LoVo (cell line): Measurements from ENCODE around the gene PCP2.

Source experiments
- DNase-seq: peaks from one replicate; pipeline ENCODE4 v3.0.0-alpha.2; 2016; ENCODE audit warnings: low spot score

Gene PCP2

DNA sequence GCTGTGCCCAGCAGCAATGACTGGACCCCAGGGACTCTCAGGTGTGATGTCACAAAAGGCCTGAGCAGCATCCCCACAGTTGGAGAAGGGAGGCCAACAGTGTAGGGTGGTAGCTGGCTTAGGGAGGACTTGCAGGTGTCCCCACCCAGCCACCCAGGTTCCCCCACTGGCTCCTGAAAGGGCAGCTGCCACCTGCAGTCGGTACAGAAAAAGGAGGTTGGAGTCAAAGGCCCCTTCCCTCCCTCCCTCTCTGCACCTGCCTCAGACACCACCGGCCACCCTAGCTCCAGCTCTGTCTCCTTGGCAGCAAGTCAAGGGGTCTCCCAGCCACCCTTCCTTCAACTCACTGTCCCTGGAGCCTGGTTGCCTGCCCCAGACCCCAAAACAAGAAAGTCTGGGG lies at the start of gene PCP2:
Gene PCP2, minus strand, starts transcription at position 22 of the 400 bp plus-strand sequence. CDS start 262 bp downstream, outside the sequence.
- no peak for DNase-seq

DNA sequence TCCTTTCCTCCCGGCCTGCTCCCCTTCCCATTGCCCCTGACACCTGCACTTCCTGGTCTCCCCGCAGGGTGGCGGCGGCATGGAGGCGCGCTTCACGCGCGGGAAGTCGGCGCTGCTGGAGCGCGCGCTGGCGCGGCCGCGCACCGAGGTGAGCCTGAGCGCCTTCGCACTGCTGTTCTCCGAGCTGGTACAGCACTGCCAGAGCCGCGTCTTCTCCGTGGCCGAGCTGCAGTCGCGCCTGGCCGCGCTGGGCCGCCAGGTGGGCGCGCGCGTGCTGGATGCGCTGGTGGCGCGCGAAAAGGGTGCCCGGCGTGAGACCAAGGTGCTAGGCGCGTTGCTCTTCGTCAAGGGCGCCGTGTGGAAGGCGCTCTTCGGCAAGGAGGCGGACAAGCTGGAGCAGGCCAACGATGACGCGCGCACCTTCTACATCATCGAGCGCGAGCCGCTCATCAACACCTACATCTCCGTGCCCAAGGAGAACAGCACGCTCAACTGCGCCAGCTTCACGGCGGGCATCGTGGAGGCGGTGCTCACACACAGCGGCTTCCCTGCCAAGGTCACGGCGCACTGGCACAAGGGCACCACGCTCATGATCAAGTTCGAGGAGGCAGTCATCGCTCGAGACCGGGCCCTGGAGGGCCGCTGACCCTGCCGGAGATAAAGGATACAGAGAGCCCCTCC lies 48.8 kb upstream of the PCP2 start:
- DNase-seq = no peak

DNA sequence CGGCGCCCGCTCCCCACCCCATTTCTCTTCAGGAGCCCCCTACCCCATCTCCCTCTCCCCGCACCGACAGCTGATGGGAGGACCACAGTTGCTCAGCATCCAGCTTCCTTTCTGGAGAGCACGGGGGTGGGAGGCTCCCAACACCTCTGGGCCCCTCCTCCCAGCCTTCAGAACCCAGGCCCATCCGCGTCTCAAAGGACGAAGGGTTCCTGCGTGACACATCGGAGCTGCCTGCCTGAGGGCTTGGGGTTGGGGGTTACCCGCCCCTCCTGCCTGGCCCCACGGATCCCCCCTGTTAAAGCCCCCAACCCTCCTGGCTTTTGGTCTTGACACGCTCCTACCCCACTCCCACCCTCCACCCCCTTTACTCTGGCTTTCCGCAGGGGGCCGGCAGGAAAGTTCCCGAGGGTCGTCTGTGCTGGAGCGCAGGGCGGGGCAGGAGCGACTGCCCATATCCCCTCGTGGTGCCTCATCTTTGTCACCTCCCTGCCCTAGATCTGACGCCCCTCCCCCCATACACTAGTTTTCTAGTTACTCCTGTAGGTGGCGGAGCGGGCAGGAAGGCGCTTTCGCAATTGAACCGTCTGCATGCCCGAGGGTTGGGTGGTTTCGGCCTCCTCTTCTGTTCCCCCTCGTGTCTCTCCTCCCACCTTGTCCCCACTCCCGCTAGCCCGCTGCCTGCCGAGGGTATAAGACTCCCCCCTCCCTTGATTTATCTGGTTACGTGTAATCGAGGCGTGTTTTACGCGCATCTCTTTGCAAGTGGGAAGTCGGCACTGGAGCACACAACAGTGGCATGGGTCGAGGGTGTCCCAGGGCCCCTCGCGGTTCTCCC lies 48.0 kb upstream of the PCP2 start:
- peak; percentile 63 for DNase-seq

DNA sequence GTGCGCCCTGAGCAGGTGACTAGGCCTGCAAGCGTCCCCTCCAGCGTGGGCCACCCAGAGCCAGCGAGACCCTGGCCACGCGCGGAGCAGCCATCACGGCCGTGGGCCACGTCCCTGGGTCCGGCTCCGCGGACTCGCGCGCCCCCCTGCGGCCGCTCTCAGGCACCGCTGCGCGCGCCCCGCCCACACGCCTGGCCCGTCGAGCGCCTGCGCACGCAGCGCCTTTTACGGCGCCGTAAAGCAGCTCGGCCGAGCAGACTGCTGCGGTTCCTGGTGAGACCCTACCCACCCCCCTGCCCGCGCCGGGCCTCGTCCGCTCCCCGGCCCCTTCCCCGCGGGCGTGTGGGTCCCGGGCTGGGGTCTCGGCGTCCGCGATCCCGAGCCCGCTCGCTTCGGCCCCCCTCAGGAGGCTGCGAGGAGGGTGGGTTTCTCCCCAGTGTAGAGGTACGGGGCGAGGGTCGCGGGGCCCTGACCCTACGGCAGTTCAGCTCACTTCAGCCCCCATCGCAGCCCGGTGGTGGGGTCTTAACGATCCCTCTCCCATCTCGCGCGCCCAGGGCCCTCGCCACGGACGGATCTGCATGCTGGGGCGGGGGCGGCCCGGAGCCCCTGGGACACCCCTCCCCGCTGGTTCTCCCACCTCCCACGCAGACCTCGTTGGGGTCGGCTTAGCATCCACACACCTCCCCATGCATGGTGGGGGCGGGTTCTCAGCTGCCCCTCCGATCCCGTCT lies 47.3 kb upstream of the PCP2 start, which contains the start of gene TRAPPC5:
Gene TRAPPC5, plus strand, starts transcription at position 228 of the 734 bp plus-strand sequence. CDS start 1,421 bp downstream, outside the sequence.
- peak; percentile 85 for DNase-seq

DNA sequence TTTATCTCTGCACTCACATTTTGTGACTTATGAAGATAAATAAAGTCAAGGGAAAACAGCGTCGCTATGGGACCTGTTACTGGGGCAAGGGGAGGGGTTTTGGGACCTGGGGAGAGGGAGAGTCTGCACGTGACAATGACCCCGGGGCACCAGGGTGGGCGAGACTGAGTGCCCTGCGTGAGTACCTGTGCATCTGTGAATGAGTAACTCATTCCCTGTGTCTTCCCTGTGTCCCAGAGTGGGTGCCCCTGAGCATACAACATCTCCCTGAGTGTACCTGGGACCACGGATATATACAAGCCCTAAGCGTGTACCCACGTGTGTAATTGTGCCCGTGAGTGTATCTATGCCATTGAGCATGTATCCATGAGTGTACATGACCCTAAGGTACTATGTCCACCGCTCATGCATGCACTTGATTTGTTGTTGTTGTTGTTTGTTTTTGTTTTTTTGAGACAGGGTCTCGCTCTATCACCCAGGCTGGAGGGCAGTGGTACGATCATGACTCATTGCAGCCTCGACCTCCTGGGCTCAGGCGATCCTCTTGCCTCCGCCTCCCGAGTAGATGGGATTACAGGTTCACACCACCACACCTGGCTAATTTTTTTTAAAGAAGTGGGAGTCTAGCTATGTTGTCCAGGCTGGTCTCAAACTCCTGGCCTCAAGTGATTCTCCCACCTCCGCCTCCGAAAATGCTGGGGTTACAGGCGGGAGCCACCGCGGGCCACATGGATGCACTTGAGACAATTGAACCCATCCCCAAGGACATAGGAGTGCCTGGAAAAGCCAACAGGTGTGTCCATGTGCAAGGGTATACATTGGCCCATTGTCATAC lies 46.5 kb upstream of the PCP2 start:
- no peak for DNase-seq

DNA sequence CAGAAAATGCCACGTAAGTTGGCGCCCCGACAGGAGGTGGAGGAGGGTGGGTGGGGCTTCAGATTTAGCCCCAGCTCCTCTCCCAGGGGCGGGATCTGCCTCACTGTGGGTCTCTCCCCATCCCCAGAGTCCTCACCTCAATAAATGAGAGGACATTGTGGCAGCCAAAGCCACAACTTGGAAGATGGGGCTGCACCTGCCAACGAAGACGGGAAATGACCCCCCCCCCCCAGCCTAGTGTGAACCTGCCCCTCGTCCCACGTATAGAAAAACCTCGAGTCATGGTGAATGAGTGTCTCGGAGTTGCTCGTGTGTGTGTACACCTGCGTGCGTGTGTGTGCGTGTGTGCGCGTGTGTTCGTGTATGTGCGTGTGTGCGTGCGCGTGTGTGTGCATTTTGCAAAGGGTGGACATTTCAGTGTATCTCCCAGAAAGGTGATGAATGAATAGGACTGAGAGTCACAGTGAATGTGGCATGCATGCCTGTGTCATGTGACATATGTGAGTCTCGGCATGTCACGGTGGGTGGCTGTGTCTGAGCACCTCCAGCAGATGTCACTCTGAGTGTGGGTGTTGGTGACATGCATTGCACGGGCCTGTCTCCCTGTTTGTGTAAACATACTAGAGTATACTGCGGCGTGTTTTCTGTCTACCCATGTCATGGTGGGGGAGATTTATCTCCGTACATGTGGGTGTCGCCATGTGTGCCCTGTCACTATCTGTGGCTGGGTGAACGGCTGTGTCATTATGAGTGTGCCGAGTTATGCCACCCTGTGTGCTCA lies 45.6 kb upstream of the PCP2 start:
- no peak for DNase-seq

DNA sequence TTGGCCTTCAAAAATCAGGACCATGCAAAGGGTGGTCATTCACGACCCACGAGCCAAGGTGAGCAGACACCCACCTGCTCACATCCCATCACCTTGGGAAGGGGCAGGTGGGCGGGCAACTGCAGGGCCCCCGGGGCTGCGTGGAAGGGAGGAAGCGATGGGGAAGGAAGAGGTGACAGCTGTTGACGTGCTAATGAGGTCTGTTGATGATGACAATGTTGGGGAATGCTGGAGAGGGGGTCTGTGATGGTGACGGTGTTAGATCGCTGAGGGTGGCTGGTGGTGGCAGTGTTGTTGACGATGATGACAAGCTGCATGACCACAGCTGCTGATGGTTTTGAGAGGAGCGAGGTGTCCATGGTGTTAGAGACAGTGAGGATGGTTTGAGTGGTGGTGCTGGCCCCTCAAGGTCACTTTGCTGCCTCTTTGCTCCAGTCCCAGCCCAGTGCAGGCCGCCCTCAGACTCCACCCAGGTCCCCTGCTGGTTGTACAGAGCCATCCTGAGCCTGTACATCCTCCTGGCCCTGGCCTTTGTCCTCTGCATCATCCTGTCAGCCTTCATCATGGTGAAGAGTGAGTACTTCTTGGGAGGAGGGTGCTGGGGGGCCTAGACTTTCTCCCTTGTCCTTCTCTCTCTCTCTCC lies 44.3 kb upstream of the PCP2 start:
- no peak for DNase-seq

DNA sequence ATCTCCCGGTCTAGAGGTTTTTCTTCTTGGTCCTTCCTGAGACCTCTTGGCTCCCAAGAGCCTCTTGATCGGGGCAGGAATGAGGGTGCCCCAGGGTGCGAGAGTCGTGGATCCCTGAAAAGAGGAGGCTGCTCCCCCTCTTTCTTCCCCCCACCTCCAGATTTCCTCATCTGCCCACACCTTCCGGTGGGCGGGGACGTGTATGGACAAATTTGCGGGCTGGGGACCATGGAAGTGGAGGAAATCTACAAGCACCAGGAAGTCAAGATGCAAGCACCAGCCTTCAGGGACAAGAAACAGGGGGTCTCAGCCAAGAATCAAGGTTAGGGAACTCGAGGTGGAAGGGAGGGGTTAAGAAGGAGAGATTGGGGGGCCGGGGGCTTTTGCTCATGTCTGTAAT lies 43.3 kb upstream of the PCP2 start, which contains the start of gene MCEMP1:
Gene MCEMP1, plus strand, starts transcription at position 237 of the 400 bp plus-strand sequence. Its CDS starts 31 bp downstream, at position 268.
- no peak for DNase-seq

DNA sequence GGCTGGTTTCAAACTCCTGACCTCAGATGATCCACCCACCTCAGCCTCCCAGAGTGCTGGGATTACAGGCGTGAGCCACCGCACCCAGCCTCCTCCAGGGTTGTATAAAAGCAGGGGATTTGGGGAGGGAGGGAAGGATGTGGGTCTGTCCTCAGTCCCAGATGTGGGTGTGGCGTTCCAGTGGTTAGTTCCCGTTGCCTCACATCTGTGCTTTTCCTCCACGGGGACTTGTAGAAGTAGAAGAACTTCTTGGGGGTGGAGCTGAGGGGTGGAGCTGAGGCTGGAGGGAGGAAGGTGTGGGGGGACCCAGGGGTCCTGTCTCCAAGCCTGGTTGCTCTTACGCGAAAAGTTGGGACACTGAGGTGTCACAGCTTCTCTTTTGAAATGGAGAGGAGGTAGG lies 42.9 kb upstream of the PCP2 start:
- no peak for DNase-seq

DNA sequence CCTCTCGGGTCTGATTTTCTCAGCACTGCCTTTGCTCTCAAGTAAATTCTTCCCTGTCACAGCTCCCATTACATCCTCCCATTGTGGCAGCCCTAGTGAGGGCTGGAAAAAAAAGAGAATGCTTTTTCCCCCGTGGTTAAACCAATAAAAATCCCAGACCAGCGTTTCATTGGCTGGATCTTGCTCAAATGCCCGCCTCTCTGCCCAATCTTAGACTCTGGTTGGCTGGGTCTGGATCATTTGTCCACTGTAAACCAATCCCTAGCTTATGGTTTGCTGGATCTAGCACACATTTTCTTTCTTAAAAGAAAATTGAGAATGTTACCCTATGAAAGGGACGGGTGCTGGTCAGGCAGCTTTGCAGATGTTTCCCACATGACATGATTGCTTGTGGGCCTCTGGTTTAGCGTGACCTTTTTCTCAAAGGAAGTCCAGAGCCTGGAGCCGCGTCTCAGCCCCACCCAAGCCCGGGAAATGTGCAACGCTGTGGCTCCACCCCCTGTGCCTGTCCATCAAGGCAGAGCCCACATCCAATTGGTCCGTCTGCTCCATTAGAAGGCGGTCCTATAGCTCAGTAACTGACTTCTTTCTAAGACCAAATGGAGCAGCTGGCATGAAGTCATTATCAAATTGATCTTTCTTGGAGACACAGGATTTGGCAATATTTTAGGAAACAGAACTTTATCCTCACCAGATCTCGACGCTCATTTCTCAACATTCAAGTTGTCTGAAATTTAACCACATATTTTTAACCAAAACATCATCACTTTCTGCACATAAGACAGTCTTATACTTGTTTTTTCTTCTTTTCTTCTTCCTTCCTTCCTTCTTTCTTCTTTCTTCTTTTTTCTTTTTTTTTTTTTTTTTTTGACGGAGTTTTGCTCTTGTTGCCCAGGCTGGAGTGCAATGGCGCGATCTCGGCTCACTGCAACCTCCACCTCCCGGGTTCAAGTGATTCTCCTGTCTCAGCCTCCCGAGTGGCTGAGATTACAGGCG lies 40.8 kb upstream of the PCP2 start:
- peak; percentile 47 for DNase-seq

DNA sequence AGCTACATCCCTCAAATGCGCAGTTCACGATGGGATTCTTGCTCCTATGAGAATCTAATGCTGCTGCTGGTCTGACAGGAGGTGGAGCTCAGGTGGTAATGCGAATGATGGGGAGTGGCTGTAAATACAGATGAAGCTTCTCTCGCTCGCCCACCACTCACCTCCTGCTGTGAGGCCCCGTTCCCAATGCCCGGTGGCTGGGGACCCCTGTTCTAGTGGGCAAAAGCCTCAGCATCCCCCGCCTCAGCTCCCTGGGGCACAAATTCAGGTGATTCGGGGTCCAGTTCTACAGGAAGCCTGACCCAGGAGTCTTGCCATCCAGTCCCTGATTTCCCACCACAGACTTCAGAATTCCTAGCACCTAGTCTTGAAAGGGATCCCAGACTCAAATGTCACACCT lies 39.0 kb upstream of the PCP2 start:
- no peak for DNase-seq

DNA sequence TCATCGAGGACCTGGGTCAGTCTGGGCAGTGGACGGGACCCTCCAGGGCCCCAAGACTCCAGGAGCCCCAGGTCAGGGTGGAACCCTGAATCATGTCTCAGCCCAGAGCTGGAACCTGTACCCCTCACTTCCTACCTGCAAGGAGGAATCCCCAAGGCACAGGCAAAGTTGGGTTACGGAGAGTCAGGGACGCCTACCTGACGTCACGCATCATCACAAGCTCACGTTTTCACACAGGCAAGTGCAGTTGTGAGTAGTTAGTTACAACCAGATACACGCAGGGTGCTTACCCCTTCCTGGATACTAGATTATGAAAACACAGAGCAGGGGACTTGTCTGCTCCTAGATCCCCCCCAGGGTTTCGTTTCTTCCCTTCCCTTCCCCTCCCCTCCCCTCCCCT lies 37.3 kb upstream of the PCP2 start:
- DNase-seq = no peak

DNA sequence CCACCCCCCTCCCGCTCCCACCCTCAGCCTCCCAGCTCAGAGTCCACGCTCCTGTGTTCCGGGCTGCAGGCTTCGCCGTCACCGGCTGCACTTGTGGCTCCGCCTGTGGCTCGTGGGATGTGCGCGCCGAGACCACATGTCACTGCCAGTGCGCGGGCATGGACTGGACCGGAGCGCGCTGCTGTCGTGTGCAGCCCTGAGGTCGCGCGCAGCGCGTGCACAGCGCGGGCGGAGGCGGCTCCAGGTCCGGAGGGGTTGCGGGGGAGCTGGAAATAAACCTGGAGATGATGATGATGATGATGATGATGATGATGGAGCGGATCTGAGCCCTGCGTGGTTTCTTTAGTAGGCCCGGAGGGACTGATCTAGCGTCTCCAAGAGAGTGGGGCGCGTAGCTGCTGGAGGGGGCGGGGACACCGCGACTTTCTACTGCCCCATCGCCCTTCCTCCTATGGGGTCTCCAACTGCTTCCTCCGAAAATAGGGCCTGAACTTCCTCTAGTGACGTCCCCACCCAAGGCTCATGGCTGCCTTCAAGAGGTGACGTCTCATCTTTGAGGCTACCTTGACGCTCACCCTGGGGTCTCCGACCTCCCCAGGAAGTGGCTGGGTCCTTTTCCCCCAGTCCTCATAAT lies 36.7 kb upstream of the PCP2 start:
- DNase-seq = no peak

DNA sequence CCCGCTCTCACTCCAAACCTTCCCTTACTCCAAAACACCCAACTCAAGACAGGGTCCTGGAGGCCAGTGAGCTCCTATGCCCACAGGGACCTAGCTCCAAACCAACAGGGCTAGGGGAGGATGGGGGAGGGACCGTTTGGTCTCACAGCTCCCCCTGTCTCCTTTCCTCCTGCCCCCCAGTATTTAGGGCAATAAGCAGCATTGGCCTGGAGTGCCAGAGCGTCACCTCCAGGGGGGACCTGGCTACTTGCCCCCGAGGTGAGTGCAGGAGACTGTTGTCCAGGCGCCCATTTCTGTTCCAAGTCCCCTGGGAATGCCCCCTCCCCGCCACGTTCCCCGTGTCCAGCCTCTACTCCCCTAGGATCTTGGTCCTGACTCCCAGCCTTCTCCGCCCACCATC lies 36.1 kb upstream of the PCP2 start:
- DNase-seq = no peak

DNA sequence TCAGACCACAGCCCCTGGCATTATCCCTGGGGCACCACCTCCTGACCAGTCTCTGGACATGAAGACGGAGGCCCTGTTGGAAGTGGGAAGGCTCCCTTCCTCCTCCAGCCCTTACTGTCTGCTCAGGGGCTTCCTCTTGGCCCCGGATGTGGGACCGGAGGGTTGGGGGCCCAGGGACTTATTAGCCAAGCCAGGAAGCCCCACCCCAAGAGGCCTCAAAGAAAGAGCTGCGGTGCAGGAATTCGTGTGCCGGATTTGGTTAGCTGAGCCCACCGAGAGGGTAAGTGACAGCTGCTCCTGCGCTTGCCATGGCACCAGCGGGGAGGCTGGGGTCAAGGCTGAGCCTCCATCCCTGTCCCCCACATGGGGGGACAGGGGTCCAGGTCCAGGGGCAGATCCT lies 35.3 kb upstream of the PCP2 start, which contains the start of gene RETN:
Gene RETN, plus strand, starts transcription at position 208 of the 400 bp plus-strand sequence. CDS start 278 bp downstream, outside the sequence.
- no peak for DNase-seq

DNA sequence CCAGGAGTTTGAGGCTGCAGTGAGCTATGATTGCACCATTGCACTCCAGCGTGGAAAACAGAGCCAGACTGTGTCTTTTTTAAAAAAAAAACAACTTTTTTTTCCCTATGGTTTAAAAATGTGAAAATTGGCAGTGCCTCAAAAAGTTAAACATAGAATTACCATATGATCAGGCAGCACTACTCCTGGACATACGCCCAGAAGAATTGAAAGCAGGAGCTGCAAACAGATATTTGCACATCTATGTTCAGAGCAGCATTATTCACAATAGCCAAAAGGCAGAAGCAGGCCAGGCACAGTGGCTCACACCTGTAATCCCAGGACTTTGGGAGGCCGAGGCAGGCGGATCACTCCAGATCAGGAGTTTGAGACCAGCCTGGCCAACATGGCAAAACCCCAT lies 31.6 kb upstream of the PCP2 start:
- DNase-seq = no peak

DNA sequence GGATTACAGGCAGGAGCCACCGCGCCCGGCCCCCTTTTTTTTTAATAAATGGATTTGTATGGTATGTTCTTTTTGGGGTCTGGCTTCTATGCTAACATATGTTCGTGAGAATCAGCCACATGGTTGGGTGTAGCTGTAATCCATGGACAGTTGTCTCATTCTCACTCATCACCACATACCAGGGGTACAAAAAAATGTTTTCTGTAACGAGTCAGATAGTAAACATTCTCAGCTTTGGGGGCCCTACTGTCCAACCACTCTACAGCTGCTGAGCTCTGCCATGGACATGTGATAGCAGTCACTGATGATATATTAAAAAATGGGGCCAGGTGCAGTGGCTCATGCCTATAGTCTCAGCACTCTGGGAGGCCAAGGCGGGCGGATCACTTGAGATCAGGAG lies 30.2 kb upstream of the PCP2 start:
- no peak for DNase-seq

DNA sequence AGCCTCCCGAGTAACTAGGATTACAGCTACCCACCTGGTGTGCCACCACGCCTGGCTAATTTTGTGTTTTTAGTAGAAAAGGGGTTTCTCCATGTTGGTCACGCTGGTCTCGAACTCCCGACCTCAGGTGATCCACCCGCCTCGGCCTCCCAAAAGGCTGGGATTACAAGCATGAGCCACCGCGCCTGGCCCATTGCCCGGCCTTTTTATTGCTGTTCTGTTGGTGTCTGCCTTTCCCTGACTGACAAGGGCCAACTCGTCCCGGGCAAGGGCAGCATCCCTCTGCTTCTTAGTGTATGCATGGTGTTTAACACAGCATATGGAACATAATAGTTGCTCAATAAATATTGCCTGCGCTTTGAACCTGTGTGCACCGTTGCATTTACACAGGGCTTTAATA lies 29.1 kb upstream of the PCP2 start:
- DNase-seq = no peak
